ENCODE data around the gene TMBIM1. TPM values are rescaled to one million over a fixed set of nuclear protein-coding genes. Genes with fewer than 3 reads are reported as not detected.
A peak's percentile ranks its signal among the peaks of the same experiment; 100 is the strongest.

Gene TMBIM1
- polyA plus RNA-seq, 1 of the 3 experiments (the other 2 are of a cell fraction): 7.8 TPM

DNA sequence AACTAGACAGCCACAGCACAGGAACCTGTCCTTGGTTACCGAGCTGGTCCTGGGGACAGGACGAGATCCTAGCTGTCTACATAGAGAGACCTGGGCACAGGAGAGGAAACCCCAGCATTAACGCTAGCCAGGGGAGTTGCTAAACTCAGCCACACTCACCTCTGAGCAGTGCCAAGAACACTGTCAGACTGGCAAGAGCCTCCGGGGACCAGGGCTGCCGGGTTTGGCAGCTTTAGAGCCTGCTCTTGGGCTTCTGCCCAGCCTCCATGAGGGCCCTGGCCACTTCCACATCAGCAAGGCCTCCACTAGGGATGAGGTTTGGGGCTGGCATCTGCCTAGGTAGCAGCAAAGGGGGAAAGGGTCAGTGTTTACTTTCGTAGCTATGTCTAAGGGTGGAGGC lies 6.7 kb downstream of the TMBIM1 start (continued):
- TF ChIP-seq GABPA (IDR thresholded peaks at IDR 0.05; ENCODE audit: low read depth) (no peak), TAF1 (IDR thresholded peaks at IDR 0.05; ENCODE audit: borderline replicate concordance, low read depth, low read length) (no peak)

DNA sequence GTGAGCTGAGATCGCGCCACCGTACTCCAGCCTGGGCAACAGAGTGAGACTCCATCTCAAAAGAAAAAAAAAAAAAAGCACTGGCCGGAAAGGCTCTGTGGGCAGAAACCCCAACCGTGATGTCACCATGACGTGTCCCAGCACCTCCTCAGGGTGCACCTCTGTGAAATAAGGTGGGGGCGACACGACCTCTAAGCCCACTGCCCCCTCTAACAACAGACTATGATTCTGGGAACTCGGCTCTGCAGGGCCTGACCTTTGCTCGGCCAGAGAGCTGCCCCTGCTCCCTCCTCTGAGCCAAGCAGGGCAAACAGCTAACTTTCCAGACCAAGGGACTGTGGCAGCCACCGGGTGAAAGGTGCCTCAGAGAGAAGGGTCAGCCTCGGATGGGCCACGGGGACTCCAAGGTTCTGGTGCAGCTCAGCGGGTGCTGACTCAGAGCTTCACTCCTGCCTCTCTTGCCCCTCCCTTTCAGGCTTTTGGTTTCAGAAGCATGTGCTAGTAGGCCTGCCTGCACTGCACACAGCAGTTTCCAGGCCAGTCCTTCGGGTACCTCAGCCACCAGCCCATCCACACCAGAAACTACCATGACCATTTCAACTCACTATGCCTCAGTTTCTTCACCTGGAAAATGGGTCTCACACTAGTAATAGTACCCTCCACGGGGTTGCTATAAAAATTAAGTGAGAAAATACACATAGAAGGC lies 8.0 kb downstream of the TMBIM1 start:
- Histone ChIP-seq H3K9ac (no peak overlapping the region), H4K20me1 (ENCODE audit: insufficient read depth) (no peaks in the 10 kb centered on the region), H3K27me3 (ENCODE audit: insufficient read depth) (no peaks in the 10 kb centered on the region), H3K4me2 (no peak overlapping the region), H3K4me1 (ENCODE audit: control insufficient read depth in 1 of 2, insufficient read depth in 2 of 2, low read depth in 1 of 2, low read length in 1 of 2) (peaks cover 12 to 37% of the 10 kb centered on the region in 2 experiments; a peak in 3 of 4 replicates), H3K36me3 (replicated peaks in 1 of 2; ENCODE audit: control insufficient read depth in 1 of 2, insufficient read depth in 2 of 2, low read length in 1 of 2) (no peaks in the 10 kb centered on the region), H2AFZ (ENCODE audit: low read depth) (no peak overlapping the region), H3K4me3 (ENCODE audit: low read depth in 2 of 2, low read length in 1 of 2) (no peak overlapping the region), H3K27ac (ENCODE audit: low read depth in 2 of 2, low read length in 1 of 2) (no peak overlapping the region; a peak in 1 of 4 replicates), H3K79me2 (ENCODE audit: insufficient read depth) (0 out of 2 replicates have a peak, but pooled peaks cover 3% of the 10 kb centered on the region), H3K9me2 (no peaks in the 10 kb centered on the region), H3K9me3 (no peaks in the 10 kb centered on the region), H3F3A (replicated peaks; ENCODE audit: insufficient read depth) (peaks cover 14% of the 10 kb centered on the region)
- CTCF ChIA-PET: interaction anchor here (1.1 to 5.3 kb wide), 4 partner anchors 11 to 112 kb away, joined by 3 to 47 read pairs (median 9); partner anchors contain the start of gene PNKD
- 80% methylated on average over 12 of the region's 16 CpGs for WGBS (ENCODE audit: low lambda C conversion rate)
- DNase-seq: no peak
- TF ChIP-seq SIN3A (IDR thresholded peaks at IDR 0.05; ENCODE audit: borderline replicate concordance, low read depth, low read length) (no peak), FOSL2 (IDR thresholded peaks at IDR 0.05; ENCODE audit: borderline replicate concordance, low read depth) (peak; percentile 26; the same call in 1 of the 2 replicates), PBX3 (IDR thresholded peaks at IDR 0.05) (no peak), TEAD4 (IDR thresholded peaks at IDR 0.05; ENCODE audit: borderline replicate concordance, insufficient read depth) (no peak), TAF1 (IDR thresholded peaks at IDR 0.05; ENCODE audit: borderline replicate concordance, low read depth, low read length) (no peak), NFIC (IDR thresholded peaks at IDR 0.05; ENCODE audit: borderline replicate concordance) (no peak), YY1 (IDR thresholded peaks at IDR 0.05; ENCODE audit: low read depth) (no peak), MAX (IDR thresholded peaks at IDR 0.05; ENCODE audit: low read depth) (peak; percentile 88), ELF1 (IDR thresholded peaks at IDR 0.05) (no peak), GATA2 (CRISPR knock-in tag; IDR thresholded peaks at IDR 0.05) (no peak)
- TF ChIP-seq, protein P1, sequence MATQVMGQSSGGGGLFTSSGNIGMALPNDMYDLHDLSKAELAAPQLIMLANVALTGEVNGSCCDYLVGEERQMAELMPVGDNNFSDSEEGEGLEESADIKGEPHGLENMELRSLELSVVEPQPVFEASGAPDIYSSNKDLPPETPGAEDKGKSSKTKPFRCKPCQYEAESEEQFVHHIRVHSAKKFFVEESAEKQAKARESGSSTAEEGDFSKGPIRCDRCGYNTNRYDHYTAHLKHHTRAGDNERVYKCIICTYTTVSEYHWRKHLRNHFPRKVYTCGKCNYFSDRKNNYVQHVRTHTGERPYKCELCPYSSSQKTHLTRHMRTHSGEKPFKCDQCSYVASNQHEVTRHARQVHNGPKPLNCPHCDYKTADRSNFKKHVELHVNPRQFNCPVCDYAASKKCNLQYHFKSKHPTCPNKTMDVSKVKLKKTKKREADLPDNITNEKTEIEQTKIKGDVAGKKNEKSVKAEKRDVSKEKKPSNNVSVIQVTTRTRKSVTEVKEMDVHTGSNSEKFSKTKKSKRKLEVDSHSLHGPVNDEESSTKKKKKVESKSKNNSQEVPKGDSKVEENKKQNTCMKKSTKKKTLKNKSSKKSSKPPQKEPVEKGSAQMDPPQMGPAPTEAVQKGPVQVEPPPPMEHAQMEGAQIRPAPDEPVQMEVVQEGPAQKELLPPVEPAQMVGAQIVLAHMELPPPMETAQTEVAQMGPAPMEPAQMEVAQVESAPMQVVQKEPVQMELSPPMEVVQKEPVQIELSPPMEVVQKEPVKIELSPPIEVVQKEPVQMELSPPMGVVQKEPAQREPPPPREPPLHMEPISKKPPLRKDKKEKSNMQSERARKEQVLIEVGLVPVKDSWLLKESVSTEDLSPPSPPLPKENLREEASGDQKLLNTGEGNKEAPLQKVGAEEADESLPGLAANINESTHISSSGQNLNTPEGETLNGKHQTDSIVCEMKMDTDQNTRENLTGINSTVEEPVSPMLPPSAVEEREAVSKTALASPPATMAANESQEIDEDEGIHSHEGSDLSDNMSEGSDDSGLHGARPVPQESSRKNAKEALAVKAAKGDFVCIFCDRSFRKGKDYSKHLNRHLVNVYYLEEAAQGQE (IDR thresholded peaks at IDR 0.05; ENCODE audit: low read depth, low read length): no peak
- POLR2A ChIA-PET: no interaction called here
